Cardiac fibroblast (primary cell): ENCODE data around the gene IL17F.
"Not testable (repeated sequence)": the region's sequence is repeated elsewhere in the genome, so short reads cannot be mapped to it uniquely, and the experiment has no call there.

Source experiments
- DNase-seq, 2 donors: peaks; one replicate each; pipeline versions ENCODE4 v3.0.0 to v3.0.0-alpha.2; 2010; ENCODE audit warnings: low read depth in 2 of 2
- H3K4me3 ChIP-seq, 2 donors: replicated peaks in 1 of 2; 1 replicate in 1 of 2; 2 replicates in 1 of 2; pipeline ENCODE4 v1.5.1; 2011; ENCODE audit warnings: low read depth in 2 of 2, low read length in 2 of 2, mild to moderate bottlenecking in 2 of 2, moderate library complexity in 1 of 2
- TF ChIP-seq, protein P1 (sequence below): IDR thresholded peaks from one replicate; pipeline ENCODE4 v1.5.1; 2011; ENCODE audit warnings: low read depth, mild to moderate bottlenecking, low read length, inconsistent platforms

Gene IL17F

DNA sequence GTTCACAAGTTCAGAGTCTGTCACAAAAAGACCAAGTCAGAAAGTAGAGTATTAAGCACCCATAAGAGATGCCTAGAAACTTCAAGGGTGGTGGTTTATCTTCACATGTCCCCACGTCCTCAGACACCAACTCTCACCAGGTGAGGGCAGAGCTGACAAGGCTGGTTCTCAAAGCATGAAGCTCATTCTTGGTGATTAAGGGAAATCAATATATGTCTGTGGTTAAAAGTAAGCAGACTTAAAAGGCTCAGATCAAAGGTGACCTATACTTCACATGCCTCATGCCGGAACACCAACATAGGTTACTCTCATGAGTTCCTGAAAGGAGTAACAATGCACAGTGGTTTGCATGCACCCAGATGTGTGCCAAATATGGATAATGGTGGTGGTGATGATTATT is 31.2 kb downstream of the IL17F start:
- DNase-seq = no peak
- H3K4me3 ChIP-seq = no peak overlapping the region
- TF ChIP-seq, protein P1, sequence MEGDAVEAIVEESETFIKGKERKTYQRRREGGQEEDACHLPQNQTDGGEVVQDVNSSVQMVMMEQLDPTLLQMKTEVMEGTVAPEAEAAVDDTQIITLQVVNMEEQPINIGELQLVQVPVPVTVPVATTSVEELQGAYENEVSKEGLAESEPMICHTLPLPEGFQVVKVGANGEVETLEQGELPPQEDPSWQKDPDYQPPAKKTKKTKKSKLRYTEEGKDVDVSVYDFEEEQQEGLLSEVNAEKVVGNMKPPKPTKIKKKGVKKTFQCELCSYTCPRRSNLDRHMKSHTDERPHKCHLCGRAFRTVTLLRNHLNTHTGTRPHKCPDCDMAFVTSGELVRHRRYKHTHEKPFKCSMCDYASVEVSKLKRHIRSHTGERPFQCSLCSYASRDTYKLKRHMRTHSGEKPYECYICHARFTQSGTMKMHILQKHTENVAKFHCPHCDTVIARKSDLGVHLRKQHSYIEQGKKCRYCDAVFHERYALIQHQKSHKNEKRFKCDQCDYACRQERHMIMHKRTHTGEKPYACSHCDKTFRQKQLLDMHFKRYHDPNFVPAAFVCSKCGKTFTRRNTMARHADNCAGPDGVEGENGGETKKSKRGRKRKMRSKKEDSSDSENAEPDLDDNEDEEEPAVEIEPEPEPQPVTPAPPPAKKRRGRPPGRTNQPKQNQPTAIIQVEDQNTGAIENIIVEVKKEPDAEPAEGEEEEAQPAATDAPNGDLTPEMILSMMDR = no peak

GRCh38 chr6:52210227-52210626 is 34.1 kb downstream of the IL17F start:
- TF ChIP-seq, protein P1 = no peak
- DNase-seq = no peak

GRCh38 chr6:52209770-52210169 is 34.5 kb downstream of the IL17F start:
- no peak for DNase-seq
- no peak overlapping the region for H3K4me3 ChIP-seq
- TF ChIP-seq, protein P1 = no peak

More at GRCh38 chr6:52210227-52210626, 34.1 kb downstream of the IL17F start:
- H3K4me3 ChIP-seq = no peak overlapping the region

DNA sequence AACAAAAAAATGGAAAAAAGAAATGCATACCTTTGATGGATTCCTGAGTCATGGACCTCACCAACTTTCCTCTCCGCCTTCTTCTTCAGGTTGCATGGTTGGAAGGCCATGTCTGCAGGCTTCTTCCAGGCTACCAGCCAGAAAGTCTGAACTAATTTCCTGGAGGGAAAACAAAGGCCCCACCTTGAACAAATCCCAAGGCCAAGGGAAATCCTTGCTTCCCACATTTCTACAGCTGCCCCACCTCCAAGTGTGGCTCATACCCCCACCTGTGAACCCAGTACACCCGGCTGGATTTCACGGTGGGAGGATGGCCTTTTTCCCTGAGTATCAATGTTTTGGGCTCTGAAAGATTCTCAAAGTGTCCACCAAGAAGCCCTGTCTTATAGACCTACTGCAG is 35.7 kb downstream of the IL17F start:
- TF ChIP-seq, protein P1 = no peak
- no peak overlapping the region for H3K4me3 ChIP-seq
- DNase-seq = no peak

GRCh38 chr6:52207066-52207465 is 37.2 kb downstream of the IL17F start:
- TF ChIP-seq, protein P1 = no peak
- no peak for DNase-seq

GRCh38 chr6:52201493-52201892 is 42.8 kb downstream of the IL17F start:
- TF ChIP-seq, protein P1 = no peak
- no peak for DNase-seq
- no peak overlapping the region for H3K4me3 ChIP-seq

More at GRCh38 chr6:52207066-52207465, 37.2 kb downstream of the IL17F start:
- no peak overlapping the region for H3K4me3 ChIP-seq

GRCh38 chr6:52201046-52201445 is 43.3 kb downstream of the IL17F start:
- TF ChIP-seq, protein P1 = no peak
- DNase-seq = no peak
- no peak overlapping the region for H3K4me3 ChIP-seq

DNA sequence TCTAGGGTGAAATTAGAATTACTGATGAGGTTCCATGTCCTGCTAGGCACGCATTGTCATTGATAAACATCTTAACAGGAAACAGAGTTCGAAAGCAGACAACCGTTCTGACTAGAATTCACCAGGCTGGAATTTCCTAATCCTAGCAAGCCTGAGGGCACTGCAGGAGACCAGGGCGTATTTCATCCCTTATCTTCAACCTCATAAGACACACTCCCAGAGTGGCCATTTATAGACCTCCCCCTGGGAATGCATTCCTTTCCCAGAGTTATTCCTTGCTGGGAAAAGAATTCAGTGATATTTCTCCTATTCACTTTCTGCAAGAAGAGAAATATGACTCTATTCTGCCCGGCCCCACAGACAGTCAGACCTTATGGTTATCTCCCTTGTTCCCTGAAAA is 44.2 kb downstream of the IL17F start:
- not testable (repeated sequence) for H3K4me3 ChIP-seq, DNase-seq
